Mesodermal cell (in vitro differentiated cells): ENCODE measurements around the gene SYT10.
"Not testable (repeated sequence)": the region's sequence is repeated elsewhere in the genome, so short reads cannot be mapped to it uniquely, and the experiment has no call there.

Source experiments
- H3K27ac ChIP-seq: 2 replicates; pipeline ENCODE4 v1.7.0; 2013; ENCODE audit warnings: mild to moderate bottlenecking, low read depth, low read length, moderate library complexity; ENCODE audit not compliant: severe bottlenecking
- H3K36me3 ChIP-seq: 2 replicates; pipeline ENCODE4 v1.7.1; 2013; ENCODE audit warnings: mild to moderate bottlenecking, low read length, moderate library complexity; ENCODE audit not compliant: control insufficient read depth, insufficient read depth
- H3K4me1 ChIP-seq: one replicate; pipeline ENCODE4 v1.7.1; 2013; ENCODE audit warnings: mild to moderate bottlenecking, low read length; ENCODE audit not compliant: insufficient read depth, control insufficient read depth, poor library complexity, severe bottlenecking
- H3K4me3 ChIP-seq: 2 replicates; pipeline ENCODE4 v1.7.0; 2013; ENCODE audit warnings: low read length, control low read depth, mild to moderate bottlenecking; ENCODE audit not compliant: insufficient read depth, poor library complexity, severe bottlenecking; ENCODE audit errors: extremely low read depth
- H3K9me3 ChIP-seq: 2 replicates; pipeline ENCODE4 v1.7.1; 2013; ENCODE audit warnings: mild to moderate bottlenecking, low read length, moderate library complexity; ENCODE audit not compliant: control insufficient read depth
- WGBS, 2 experiments: methylation state at CpG; one replicate each; pipeline ENCODE4 v1.1.5; 2013; ENCODE audit warnings: missing lambda C conversion rate in 2 of 2; ENCODE audit not compliant: insufficient coverage in 2 of 2; 5-methylcytosine and 5-hydroxymethylcytosine counted together

SYT10 gene

GRCh38 chr12:33438025-33438772 lies 1.4 kb downstream of the SYT10 start:
- Histone ChIP-seq H3K4me1 (peaks cover 7% of the 10 kb centered on the region), H3K4me3 (peak overlapping the region; percentile 62), H3K27ac (no peak overlapping the region), H3K36me3 (no peaks in the 10 kb centered on the region), H3K9me3 (no peaks in the 10 kb centered on the region)
- 80 to 92% methylated on average over 12 to 19 of the region's 28 CpGs for WGBS, 2 experiments

GRCh38 chr12:33437598-33437997 lies 2.0 kb downstream of the SYT10 start:
- Histone ChIP-seq H3K4me1 (peaks cover 7% of the 10 kb centered on the region), H3K36me3 (no peaks in the 10 kb centered on the region), H3K27ac (no peak overlapping the region), H3K4me3 (no peak overlapping the region), H3K9me3 (no peaks in the 10 kb centered on the region)
- WGBS, 2 experiments, result 86 to 97% methylated on average over 6 to 7 of the region's 7 CpGs

- H3K9me3 ChIP-seq, result no peaks in the 10 kb centered on the region
- peaks cover 2% of the 10 kb centered on the region for H3K4me1 ChIP-seq
- no peak overlapping the region for H3K27ac ChIP-seq
- no peak overlapping the region for H3K4me3 ChIP-seq
- H3K36me3 ChIP-seq, result no peaks in the 10 kb centered on the region
Observed at GRCh38 chr12:33432992-33433391, 6.6 kb downstream of the SYT10 start.

GRCh38 chr12:33431648-33432047 lies 8.0 kb downstream of the SYT10 start:
- Histone ChIP-seq H3K27ac (no peak overlapping the region), H3K36me3 (no peaks in the 10 kb centered on the region), H3K4me1 (no peaks in the 10 kb centered on the region), H3K4me3 (no peak overlapping the region), H3K9me3 (no peaks in the 10 kb centered on the region)
- 80% methylated on average over 1 of the region's 1 CpG; no CpG with 5 or more reads in 1 of the 2 experiments for WGBS, 2 experiments

- no peaks in the 10 kb centered on the region for H3K36me3 ChIP-seq
- no peaks in the 10 kb centered on the region for H3K4me1 ChIP-seq
- 93 to 96% methylated on average over 2 of the region's 2 CpGs for WGBS, 2 experiments
- H3K9me3 ChIP-seq, result no peaks in the 10 kb centered on the region
- no peak overlapping the region for H3K27ac ChIP-seq
- no peak overlapping the region for H3K4me3 ChIP-seq
Observed at GRCh38 chr12:33429468-33429867, 10.2 kb downstream of the SYT10 start.

GRCh38 chr12:33427071-33427470 lies 12.5 kb downstream of the SYT10 start:
- WGBS, 2 experiments, result 40% methylated on average over 1 of the region's 2 CpGs; no CpG with 5 or more reads in 1 of the 2 experiments
- Histone ChIP-seq H3K4me3 (no peak overlapping the region), H3K9me3 (no peaks in the 10 kb centered on the region), H3K27ac (no peak overlapping the region), H3K36me3 (no peaks in the 10 kb centered on the region), H3K4me1 (no peaks in the 10 kb centered on the region)

GRCh38 chr12:33423706-33424105 lies 15.9 kb downstream of the SYT10 start:
- WGBS, 2 experiments, result 100% methylated on average over 1 of the region's 1 CpG; no CpG with 5 or more reads in 1 of the 2 experiments
- no peaks in the 10 kb centered on the region for H3K4me1 ChIP-seq
- no peaks in the 10 kb centered on the region for H3K9me3 ChIP-seq

GRCh38 chr12:33412410-33412809 lies 27.2 kb downstream of the SYT10 start:
- H3K27ac ChIP-seq, H3K4me3 ChIP-seq, H3K36me3 ChIP-seq, H3K9me3 ChIP-seq, H3K4me1 ChIP-seq: not testable (repeated sequence)
- WGBS, 2 experiments, result 89% methylated on average over 5 of the region's 6 CpGs; no CpG with 5 or more reads in 1 of the 2 experiments

More at GRCh38 chr12:33423706-33424105, 15.9 kb downstream of the SYT10 start:
- Histone ChIP-seq H3K27ac (no peak overlapping the region), H3K4me3 (no peak overlapping the region), H3K36me3 (no peaks in the 10 kb centered on the region)

- H3K9me3 ChIP-seq, result no peaks in the 10 kb centered on the region
- H3K4me3 ChIP-seq, result no peak overlapping the region
- H3K4me1 ChIP-seq, result no peaks in the 10 kb centered on the region
- no peak overlapping the region for H3K27ac ChIP-seq
- no peaks in the 10 kb centered on the region for H3K36me3 ChIP-seq
- 86% methylated on average over 2 of the region's 4 CpGs for WGBS, 2 experiments
Observed at GRCh38 chr12:33383503-33383902, 56.1 kb downstream of the SYT10 start.

GRCh38 chr12:33376153-33376552 lies 63.5 kb downstream of the SYT10 start:
- no peaks in the 10 kb centered on the region for H3K4me1 ChIP-seq
- H3K27ac ChIP-seq, result no peak overlapping the region
- no peaks in the 10 kb centered on the region for H3K36me3 ChIP-seq
- no CpG with 5 or more reads among the region's 1 CpG for WGBS, 2 experiments
- no peaks in the 10 kb centered on the region for H3K9me3 ChIP-seq
- no peak overlapping the region for H3K4me3 ChIP-seq

GRCh38 chr12:33370318-33370717 lies 69.3 kb downstream of the SYT10 start:
- no peaks in the 10 kb centered on the region for H3K4me1 ChIP-seq
- H3K27ac ChIP-seq, result no peak overlapping the region
- H3K9me3 ChIP-seq, result no peaks in the 10 kb centered on the region
- H3K4me3 ChIP-seq, result no peak overlapping the region
- no CpG with 5 or more reads among the region's 2 CpGs for WGBS, 2 experiments
- H3K36me3 ChIP-seq, result no peaks in the 10 kb centered on the region
